NCI-H2227 (cell line): ENCODE data around the gene LANCL2.
"Not testable (repeated sequence)": the region's sequence is repeated elsewhere in the genome, so short reads cannot be mapped to it uniquely, and the experiment has no call there.

Experiments used
- DNase-seq: peaks from one replicate; lab custom pipeline; 2025; ENCODE audit not compliant: unreplicated experiment; lab: John Stamatoyannopoulos, UW

The LANCL2 gene

GRCh38 chr7:55402506-55402905 is 37.4 kb downstream of the LANCL2 start:
- not testable (repeated sequence) for DNase-seq

- DNase-seq = no peak
These were observed 40.9 kb downstream of the LANCL2 start for GRCh38 chr7:55405856-55406541.

- DNase-seq = no peak
These were observed 44.5 kb downstream of the LANCL2 start for GRCh38 chr7:55409482-55410225.

- no peak for DNase-seq
These were observed 45.6 kb downstream of the LANCL2 start for GRCh38 chr7:55410667-55411239.

- DNase-seq = no peak
These were observed 46.7 kb downstream of the LANCL2 start for GRCh38 chr7:55411844-55412243.

- DNase-seq = no peak
These were observed 48.3 kb downstream of the LANCL2 start for GRCh38 chr7:55413442-55413841.

- DNase-seq = peak; percentile 79
These were observed 50.1 kb downstream of the LANCL2 start for GRCh38 chr7:55415173-55415778.

GRCh38 chr7:55417456-55417855 is 52.3 kb downstream of the LANCL2 start:
- not testable (repeated sequence) for DNase-seq

GRCh38 chr7:55420530-55420929 is 55.4 kb downstream of the LANCL2 start:
- peak; percentile 8 for DNase-seq

GRCh38 chr7:55423277-55423711 is 58.2 kb downstream of the LANCL2 start:
- DNase-seq = no peak

GRCh38 chr7:55423891-55424290 is 58.8 kb downstream of the LANCL2 start:
- no peak for DNase-seq

- no peak for DNase-seq
These were observed 60.1 kb downstream of the LANCL2 start for GRCh38 chr7:55425141-55425752.

- no peak for DNase-seq
These were observed 61.5 kb downstream of the LANCL2 start for GRCh38 chr7:55426676-55427075.

- DNase-seq = no peak
These were observed 62.2 kb downstream of the LANCL2 start for GRCh38 chr7:55427342-55427741.

- DNase-seq = peak; percentile 58
These were observed 62.7 kb downstream of the LANCL2 start for GRCh38 chr7:55427800-55428199.

GRCh38 chr7:55429835-55430499 is 64.8 kb downstream of the LANCL2 start:
- DNase-seq = no peak

GRCh38 chr7:55431898-55432297 is 66.8 kb downstream of the LANCL2 start:
- DNase-seq = no peak

GRCh38 chr7:55432506-55432905 is 67.4 kb downstream of the LANCL2 start:
- no peak for DNase-seq

GRCh38 chr7:55432939-55433784 is 68.0 kb downstream of the LANCL2 start:
- peak; percentile 34 for DNase-seq

- DNase-seq = no peak
These were observed 70.3 kb downstream of the LANCL2 start for GRCh38 chr7:55435466-55435865.
